Naive thymus-derived CD4-positive, alpha-beta T cell (primary cell): ENCODE results near the gene ADM2. TPM values are rescaled to one million over a fixed set of nuclear protein-coding genes. Genes with fewer than 3 reads are reported as not detected.

ENCODE experiments used
- ATAC-seq: fragments of 150-1000 bp; cut with Tn5 transposase; 2 replicates; pipeline ENCODE4 v1.10.0; 2021; ENCODE audit warnings: mild to moderate bottlenecking, moderate library complexity
- CTCF ChIA-PET: fragments of 350-600 bp; sonication (Branson Sonifier 250); formaldehyde crosslinking; loops from one replicate; lab custom pipeline; 2021; ENCODE audit warnings: antibody characterized with exemption; lab: Charles Lee
- POLR2A ChIA-PET: fragments of 350-600 bp; sonication (Branson Sonifier 250); formaldehyde crosslinking; loops from one replicate; lab custom pipeline; 2021; ENCODE audit warnings: antibody characterized with exemption, inconsistent platforms; lab: Charles Lee
- DNase-seq, 9 donors: peaks; one replicate each; pipeline versions ENCODE4 v3.0.0 to v3.0.0-alpha.2; 2020 to 2022; ENCODE audit warnings: mixed read lengths in 1 of 9
- H3K27ac ChIP-seq: one replicate; pipeline ENCODE4 v1.7.0; 2013; ENCODE audit warnings: mild to moderate bottlenecking, low read depth, low read length, moderate library complexity
- H3K27me3 ChIP-seq, 2 donors: one replicate each; pipeline ENCODE4 v1.7.0; 2013; ENCODE audit warnings: low read length in 2 of 2, mild to moderate bottlenecking in 2 of 2, moderate library complexity in 2 of 2; ENCODE audit not compliant: control insufficient read depth in 2 of 2, insufficient read depth in 2 of 2
- H3K36me3 ChIP-seq, 3 experiments: 1 replicate in 2 of 3; 2 replicates in 1 of 3; pipeline ENCODE4 v1.7.0; 2013; ENCODE audit warnings: low read length in 3 of 3, mild to moderate bottlenecking in 3 of 3, moderate library complexity in 1 of 3; ENCODE audit not compliant: insufficient read depth in 3 of 3, control insufficient read depth in 2 of 3
- H3K4me1 ChIP-seq, 2 donors: one replicate each; pipeline ENCODE4 v1.7.0; 2013; ENCODE audit warnings: low read length in 2 of 2, mild to moderate bottlenecking in 2 of 2, moderate library complexity in 1 of 2; ENCODE audit not compliant: control insufficient read depth in 2 of 2, insufficient read depth in 2 of 2
- H3K4me3 ChIP-seq: 2 replicates; pipeline ENCODE4 v1.7.0; 2013; ENCODE audit warnings: mild to moderate bottlenecking, low read length
- H3K9me3 ChIP-seq, 3 experiments: 1 replicate in 2 of 3; 2 replicates in 1 of 3; pipeline ENCODE4 v1.7.0; 2013; ENCODE audit warnings: low read length in 3 of 3; ENCODE audit not compliant: control insufficient read depth in 2 of 3
- H3K27ac Mint-ChIP-seq, 9 donors: one replicate each; pipeline ENCODE4 v1.8.0; 2020 to 2022; ENCODE audit warnings: mixed read lengths in 9 of 9, mild to moderate bottlenecking in 8 of 9, moderate library complexity in 5 of 9, inconsistent platforms in 2 of 9
- H3K27me3 Mint-ChIP-seq, 5 donors: one replicate each; pipeline ENCODE4 v1.8.0; 2021 to 2022; ENCODE audit warnings: mixed read lengths in 5 of 5, mild to moderate bottlenecking in 1 of 5
- H3K36me3 Mint-ChIP-seq, 5 donors: one replicate each; pipeline ENCODE4 v1.8.0; 2020 to 2022; ENCODE audit warnings: mixed read lengths in 5 of 5, mild to moderate bottlenecking in 3 of 5, inconsistent platforms in 1 of 5
- H3K4me1 Mint-ChIP-seq, 7 donors: one replicate each; pipeline ENCODE4 v1.8.0; 2020 to 2022; ENCODE audit warnings: mixed read lengths in 7 of 7, mild to moderate bottlenecking in 3 of 7, inconsistent platforms in 1 of 7
- H3K4me3 Mint-ChIP-seq, 10 donors: one replicate each; pipeline ENCODE4 v1.8.0; 2020 to 2022; ENCODE audit warnings: mild to moderate bottlenecking in 10 of 10, mixed read lengths in 10 of 10, moderate library complexity in 6 of 10, inconsistent platforms in 2 of 10
- H3K9me3 Mint-ChIP-seq, 11 donors: one replicate each; pipeline ENCODE4 v1.8.0; 2020 to 2022; ENCODE audit warnings: mixed read lengths in 11 of 11, mild to moderate bottlenecking in 4 of 11, inconsistent platforms in 1 of 11, moderate library complexity in 1 of 11
- intact Hi-C, 2 donors: fragments of 100-400 bp; cut with micrococcal nuclease; formaldehyde crosslinking; loops; one replicate each; pipeline ENCODE4 v1.15.1; 2023
- polyA plus RNA-seq, 2 donors: library from polyadenylated mRNA; unstranded; fragments of 300-500 nt; fragmentation: Illumina TruSeq; gene quantifications; one replicate each; pipeline ENCODE4 v1.2.3, GENCODE V29; 2021
- total RNA-seq, 6 experiments: library from RNA in 5 of 6; stranded (reverse) in 5 of 6; gene quantifications; 1 replicate in 5 of 6; 2 replicates in 1 of 6; pipeline ENCODE4 v1.2.3 and lab custom pipeline; 2021 to 2026

The ADM2 gene
- total and polyA plus RNA-seq, 7 experiments from 2014 or later: 0.24 to 4.5 (median 3.7) TPM

- no peaks in the 10 kb centered on the region for H3K9me3 ChIP-seq
- ChIA-PET POLR2A (no interaction called here), CTCF (interaction anchor here (1.4 kb wide), 1 partner anchor 12 kb away, joined by 7 read pairs; no protein-coding TSS in a partner anchor)
- H3K27ac ChIP-seq: no peak overlapping the region
- peaks cover 4 to 8% of the 10 kb centered on the region in 2 donors for H3K4me1 ChIP-seq
- Mint-ChIP-seq H3K4me3 (peak overlapping the region in 1 of 10 donors; percentile 59), H3K4me1 (peaks cover 0 to 11% (median 2%) of the 10 kb centered on the region in 7 donors), H3K27me3 (peaks cover 0 to 3% (median 0%) of the 10 kb centered on the region in 5 donors), H3K27ac (peak overlapping the region in 3 of 9 donors; percentile 46 to 68 (median 54)), H3K36me3 (no peaks in the 10 kb centered on the region), H3K9me3 (no peaks in the 10 kb centered on the region)
- no peaks in the 10 kb centered on the region for H3K36me3 ChIP-seq
- DNase-seq (no peak), ATAC-seq (no peak)
- intact Hi-C loops: no loop called here
- H3K4me3 ChIP-seq: no peak overlapping the region
- H3K27me3 ChIP-seq: no peaks in the 10 kb centered on the region
These were observed 4.1 kb downstream of the ADM2 start for GRCh38 chr22:50485221-50486131.

DNA sequence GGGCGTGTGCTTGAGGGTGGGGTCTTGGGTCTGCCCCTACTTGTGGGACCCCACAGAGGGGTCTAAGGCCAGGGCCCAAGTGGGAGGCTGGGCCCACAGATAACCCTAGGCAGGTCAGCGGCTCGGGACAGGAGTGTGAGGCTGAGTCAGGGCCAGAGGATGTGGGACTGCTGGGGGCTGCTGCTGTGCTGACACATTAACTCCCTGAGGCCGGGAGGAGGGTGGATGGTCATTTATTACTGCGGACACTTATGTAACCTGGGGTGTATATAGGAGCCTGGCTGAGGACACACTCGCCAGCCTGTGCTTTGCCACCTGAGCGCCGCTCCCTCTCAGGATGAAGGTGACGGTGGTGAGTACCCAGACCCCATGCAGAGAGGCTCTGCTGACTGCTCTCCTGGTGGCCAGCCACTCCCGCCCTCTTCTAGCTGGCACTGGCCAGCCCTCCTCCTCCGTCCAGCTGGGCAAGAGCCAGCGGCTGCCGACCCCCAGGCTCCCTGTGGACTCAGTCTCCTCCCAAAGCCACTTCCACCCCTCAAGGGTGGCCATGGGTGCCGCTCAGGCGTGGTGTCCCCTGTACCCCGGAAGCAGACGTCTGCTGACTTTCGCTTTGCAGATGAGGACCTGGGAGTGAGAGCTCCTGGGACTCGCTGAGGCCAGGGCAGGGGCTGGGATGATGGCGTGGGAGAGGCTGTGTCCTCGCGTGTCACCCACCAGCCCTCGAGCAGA, 5.4 kb downstream of the ADM2 start, which contains the start of gene MIOX:
MIOX (plus strand) TSS at position 299 of the 729 bp plus-strand sequence; CDS start at position 338, 39 bp downstream.
- intact Hi-C loops: no loop called here
- CTCF ChIA-PET: no interaction called here
- Histone ChIP-seq H3K9me3 (no peaks in the 10 kb centered on the region), H3K36me3 (no peaks in the 10 kb centered on the region), H3K27ac (no peak within 1 kb of the TSS), H3K4me3 (no peak within 1 kb of the TSS), H3K27me3 (no peaks in the 10 kb centered on the region), H3K4me1 (peaks cover 4 to 13% of the 10 kb centered on the region in 2 donors)
- peak within 1 kb of the TSS in 1 of 10 donors; percentile 66 for H3K4me3 Mint-ChIP-seq
- DNase-seq (no peak), ATAC-seq (no peak)
- peak within 1 kb of the TSS in 2 of 9 donors; percentile 46 to 68 for H3K27ac Mint-ChIP-seq
- no peaks in the 10 kb centered on the region for H3K9me3 Mint-ChIP-seq
- H3K36me3 Mint-ChIP-seq: no peaks in the 10 kb centered on the region
- peaks cover 0 to 5% (median 0%) of the 10 kb centered on the region in 5 donors for H3K27me3 Mint-ChIP-seq
- POLR2A ChIA-PET: no interaction called here
- peaks cover 7 to 17% (median 8%) of the 10 kb centered on the region in 7 donors for H3K4me1 Mint-ChIP-seq

DNA sequence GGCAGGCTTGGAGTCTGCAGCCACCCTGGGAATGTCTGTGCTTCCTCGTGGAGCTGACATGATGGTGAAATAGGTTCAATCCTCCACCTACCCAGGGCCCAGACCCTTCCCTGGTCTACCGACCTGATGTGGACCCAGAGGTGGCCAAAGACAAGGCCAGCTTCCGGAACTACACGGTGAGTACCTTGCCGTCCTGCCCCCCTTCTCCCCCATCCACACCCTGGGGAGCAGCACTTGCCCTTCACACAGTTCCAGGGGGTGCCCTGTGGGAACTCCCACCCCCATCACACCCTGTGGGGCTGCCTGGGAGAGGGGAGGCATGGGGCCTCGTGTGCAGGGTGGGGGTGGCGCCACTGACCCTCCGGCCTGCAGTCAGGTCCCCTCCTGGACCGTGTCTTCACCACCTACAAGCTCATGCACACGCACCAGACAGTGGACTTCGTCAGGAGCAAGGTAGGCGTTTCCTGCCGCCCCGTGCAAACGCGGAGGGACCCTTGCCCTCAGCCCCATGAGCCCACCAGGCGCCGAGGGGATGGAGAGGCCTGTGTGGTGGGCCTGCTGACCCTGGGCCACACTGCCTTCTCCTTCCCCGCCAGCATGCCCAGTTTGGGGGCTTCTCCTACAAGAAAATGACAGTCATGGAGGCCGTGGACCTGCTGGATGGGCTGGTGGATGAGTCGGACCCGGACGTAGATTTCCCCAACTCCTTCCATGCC, 6.1 kb downstream of the ADM2 start:
- Mint-ChIP-seq H3K4me3 (no peak overlapping the region), H3K9me3 (no peaks in the 10 kb centered on the region), H3K27me3 (peaks cover 0 to 5% (median 0%) of the 10 kb centered on the region in 5 donors), H3K27ac (no peak overlapping the region), H3K36me3 (no peaks in the 10 kb centered on the region), H3K4me1 (peaks cover 7 to 17% (median 8%) of the 10 kb centered on the region in 7 donors)
- DNase-seq: no peak
- POLR2A ChIA-PET: no interaction called here
- no peak for ATAC-seq
- H3K4me3 ChIP-seq: no peak overlapping the region
- intact Hi-C loops: no loop called here
- H3K4me1 ChIP-seq: peaks cover 0 to 6% of the 10 kb centered on the region in 2 donors
- CTCF ChIA-PET: no interaction called here
- no peaks in the 10 kb centered on the region for H3K9me3 ChIP-seq
- no peaks in the 10 kb centered on the region for H3K36me3 ChIP-seq
- no peak overlapping the region for H3K27ac ChIP-seq
- no peaks in the 10 kb centered on the region for H3K27me3 ChIP-seq

DNA sequence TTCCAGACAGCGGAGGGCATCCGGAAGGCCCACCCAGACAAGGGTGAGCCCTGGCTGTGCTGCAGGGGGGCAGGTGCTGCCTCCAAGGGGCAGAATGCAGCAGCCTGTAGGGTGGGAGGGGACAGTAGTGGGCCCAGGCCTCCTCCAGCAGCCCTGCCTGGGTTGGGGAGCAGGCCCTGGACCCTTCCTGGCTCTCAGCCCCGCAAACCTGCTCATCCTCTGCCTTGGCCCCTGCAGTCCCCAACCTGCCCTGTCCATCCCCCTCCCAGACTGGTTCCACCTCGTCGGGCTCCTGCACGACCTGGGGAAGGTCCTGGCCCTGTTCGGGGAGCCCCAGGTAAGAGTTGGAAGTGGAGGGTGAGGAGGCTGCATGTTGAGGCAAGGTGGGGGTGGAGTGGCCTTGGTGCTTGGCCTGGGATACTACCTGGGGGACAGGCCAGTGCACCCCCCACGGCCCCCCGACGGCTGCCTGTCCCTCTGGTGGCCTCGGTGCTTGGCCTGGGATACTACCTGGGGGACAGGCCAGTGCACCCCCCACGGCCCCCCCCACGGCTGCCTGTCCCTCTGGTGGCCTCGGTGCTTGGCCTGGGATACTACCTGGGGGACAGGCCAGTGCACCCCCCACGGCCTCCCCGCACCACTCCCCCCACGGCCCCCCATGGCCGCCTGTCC, 6.8 kb downstream of the ADM2 start:
- H3K9me3 ChIP-seq: no peaks in the 10 kb centered on the region
- H3K4me1 Mint-ChIP-seq: peaks cover 7 to 15% (median 8%) of the 10 kb centered on the region in 7 donors
- H3K4me3 ChIP-seq: no peak overlapping the region
- no peak for DNase-seq
- H3K36me3 Mint-ChIP-seq: no peaks in the 10 kb centered on the region
- intact Hi-C loops: no loop called here
- H3K27ac Mint-ChIP-seq: no peak overlapping the region
- H3K4me1 ChIP-seq: peaks cover 0 to 6% of the 10 kb centered on the region in 2 donors
- ChIA-PET POLR2A (no interaction called here), CTCF (no interaction called here)
- H3K9me3 Mint-ChIP-seq: no peaks in the 10 kb centered on the region
- H3K27me3 Mint-ChIP-seq: peaks cover 0 to 5% (median 0%) of the 10 kb centered on the region in 5 donors
- no peak overlapping the region for H3K4me3 Mint-ChIP-seq
- no peak overlapping the region for H3K27ac ChIP-seq
- ATAC-seq: no peak
- H3K27me3 ChIP-seq: no peaks in the 10 kb centered on the region
- H3K36me3 ChIP-seq: no peaks in the 10 kb centered on the region

DNA sequence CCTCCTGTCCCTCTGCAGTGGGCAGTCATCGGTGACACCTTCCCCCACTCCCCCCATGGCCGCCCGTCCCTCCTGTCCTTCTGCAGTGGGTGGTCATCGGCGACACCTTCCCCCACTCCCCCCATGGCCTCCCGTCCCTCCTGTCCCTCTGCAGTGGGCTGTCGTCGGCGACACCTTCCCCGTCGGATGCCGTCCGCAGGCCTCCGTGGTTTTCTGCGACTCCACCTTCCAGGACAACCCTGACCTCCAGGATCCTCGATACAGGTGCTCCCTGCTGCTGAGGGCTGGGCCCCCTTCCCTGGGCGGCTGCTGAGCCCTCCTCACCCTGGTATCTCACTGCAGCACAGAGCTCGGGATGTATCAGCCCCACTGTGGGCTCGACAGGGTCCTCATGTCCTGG, 7.5 kb downstream of the ADM2 start:
- CTCF ChIA-PET: no interaction called here
- H3K36me3 Mint-ChIP-seq: no peaks in the 10 kb centered on the region
- ATAC-seq (no peak), DNase-seq (no peak)
- H3K4me1 ChIP-seq: peaks cover 0 to 6% of the 10 kb centered on the region in 2 donors
- intact Hi-C loops: no loop called here
- no peaks in the 10 kb centered on the region for H3K27me3 ChIP-seq
- no peaks in the 10 kb centered on the region for H3K9me3 Mint-ChIP-seq
- H3K27me3 Mint-ChIP-seq: peaks cover 0 to 5% (median 0%) of the 10 kb centered on the region in 5 donors
- no peak overlapping the region for H3K27ac ChIP-seq
- peaks cover 7 to 15% (median 8%) of the 10 kb centered on the region in 7 donors for H3K4me1 Mint-ChIP-seq
- no peaks in the 10 kb centered on the region for H3K9me3 ChIP-seq
- no peak overlapping the region for H3K27ac Mint-ChIP-seq
- H3K4me3 Mint-ChIP-seq: no peak overlapping the region
- H3K36me3 ChIP-seq: no peaks in the 10 kb centered on the region
- H3K4me3 ChIP-seq: no peak overlapping the region
- POLR2A ChIA-PET: interaction anchor here (1.3 kb wide), 1 partner anchor 37 kb away, joined by 6 read pairs; the partner anchor contains the start of gene SCO2
